AG04450 (cell line): ENCODE data around the gene TRIO. TPM values are rescaled to one million over a fixed set of nuclear protein-coding genes. Genes with fewer than 3 reads are reported as not detected.

Source experiments
- CTCF ChIA-PET: fragments of 300-600, 350-600 bp; formaldehyde crosslinking; extraction: SDS; loops from one replicate; lab custom pipeline; 2022; ENCODE audit warnings: antibody characterized with exemption, inconsistent platforms; lab: Charles Lee
- POLR2A ChIA-PET: fragments of 350-600 bp; formaldehyde crosslinking; extraction: SDS; loops from one replicate; lab custom pipeline; 2021; ENCODE audit warnings: antibody characterized with exemption, inconsistent platforms; lab: Yijun Ruan, JAX
- DNase-seq: peaks from one replicate; pipeline ENCODE4 v3.0.0-alpha.2; 2011; ENCODE audit warnings: low read depth, low spot score
- H3K27ac ChIP-seq: one replicate; pipeline ENCODE4 v1.5.1; 2012; ENCODE audit warnings: low read depth, low read length, control low read depth
- H3K27me3 ChIP-seq: one replicate; pipeline ENCODE4 v1.6.0; 2012; ENCODE audit warnings: low read length; ENCODE audit not compliant: control insufficient read depth, insufficient read depth
- H3K4me3 ChIP-seq: 2 replicates; pipeline ENCODE4 v1.5.1; 2011; ENCODE audit warnings: mild to moderate bottlenecking, low read depth, low read length, control low read depth
- H3K9me3 ChIP-seq: 2 replicates; pipeline ENCODE4 v1.5.1; 2012; ENCODE audit warnings: low read length; ENCODE audit not compliant: control insufficient read depth, insufficient read depth
- CTCF ChIP-seq: IDR thresholded peaks from 2 replicates; pipeline ENCODE4 v1.5.1; 2011; ENCODE audit warnings: low read depth, low read length, control low read depth, inconsistent platforms
- polyA plus RNA-seq: library from polyadenylated mRNA; depleted of rRNA; stranded (reverse); fragments of >200 nt; gene quantifications from 2 replicates; pipeline ENCODE4 v1.2.3, GENCODE V29; 2011

TRIO gene
- polyA plus RNA-seq, 1 experiment = 268 TPM

- ChIA-PET CTCF (no interaction called here), POLR2A (no interaction called here)
- Histone ChIP-seq H3K27ac (no peak overlapping the region), H3K4me3 (no peak overlapping the region), H3K27me3 (no peaks in the 10 kb centered on the region), H3K9me3 (no peaks in the 10 kb centered on the region)
- no peak for TF ChIP-seq CTCF
- no peak for DNase-seq
These were observed 83.4 kb downstream of the TRIO start for GRCh38 chr5:14226554-14226953.

GRCh38 chr5:14226992-14227391 lies 83.8 kb downstream of the TRIO start:
- CTCF ChIA-PET = no interaction called here

GRCh38 chr5:14227513-14227912 lies 84.4 kb downstream of the TRIO start:
- no peak for TF ChIP-seq CTCF
- Histone ChIP-seq H3K27ac (no peak overlapping the region), H3K9me3 (no peaks in the 10 kb centered on the region), H3K27me3 (no peaks in the 10 kb centered on the region), H3K4me3 (no peak overlapping the region)
- ChIA-PET CTCF (no interaction called here), POLR2A (no interaction called here)
- DNase-seq = no peak

More at GRCh38 chr5:14226992-14227391, 83.8 kb downstream of the TRIO start:
- Histone ChIP-seq H3K9me3 (no peaks in the 10 kb centered on the region), H3K27ac (no peak overlapping the region), H3K4me3 (no peak overlapping the region), H3K27me3 (no peaks in the 10 kb centered on the region)
- no peak for DNase-seq
- POLR2A ChIA-PET = no interaction called here
- no peak for TF ChIP-seq CTCF

GRCh38 chr5:14228219-14228618 lies 85.1 kb downstream of the TRIO start:
- DNase-seq = no peak
- ChIA-PET POLR2A (no interaction called here), CTCF (interaction anchor here (1.1 kb wide), 1 partner anchor 42 kb away, joined by 6 read pairs; no protein-coding TSS in a partner anchor)
- Histone ChIP-seq H3K4me3 (no peak overlapping the region), H3K9me3 (no peaks in the 10 kb centered on the region), H3K27ac (no peak overlapping the region), H3K27me3 (no peaks in the 10 kb centered on the region)
- TF ChIP-seq CTCF = no peak

DNA sequence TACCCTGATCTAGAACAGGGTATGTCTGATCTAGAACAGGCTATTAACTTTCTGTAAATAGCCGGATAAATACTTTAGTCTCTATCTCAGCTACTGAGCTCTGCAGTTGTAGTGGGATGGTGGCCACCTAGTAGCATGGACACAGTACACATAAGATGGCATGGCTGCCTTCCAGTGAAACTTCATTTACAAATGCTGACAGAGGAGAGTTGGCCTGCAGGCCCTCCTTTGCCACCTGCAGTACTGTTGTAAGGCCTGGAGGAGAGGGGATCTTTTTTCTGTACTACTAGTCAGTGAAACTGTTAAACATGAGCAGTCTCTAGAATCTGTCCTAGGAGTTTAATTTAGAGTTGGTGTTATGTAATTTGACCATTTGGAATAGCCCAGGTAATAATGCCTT lies 86.0 kb downstream of the TRIO start:
- POLR2A ChIA-PET = no interaction called here
- Histone ChIP-seq H3K27me3 (no peaks in the 10 kb centered on the region), H3K27ac (no peak overlapping the region), H3K4me3 (no peak overlapping the region), H3K9me3 (no peaks in the 10 kb centered on the region)
- DNase-seq = no peak
- no peak for TF ChIP-seq CTCF
- CTCF ChIA-PET = no interaction called here
